Activated CD8-positive, alpha-beta memory T cell treated with anti-CD3 and anti-CD28 coated beads, Interleukin-2, amount 50 U/mL, for 1 hour (primary cell): ENCODE results near the gene RILPL2.
"Not testable (repeated sequence)": the region's sequence is repeated elsewhere in the genome, so short reads cannot be mapped to it uniquely, and the experiment has no call there.

Experiments used
- DNase-seq: peaks from one replicate; pipeline ENCODE4 v3.0.0-alpha.2; 2020; ENCODE audit errors: extremely low read depth

Gene RILPL2

GRCh38 chr12:123449856-123450255 lies 13.4 kb upstream of the RILPL2 start:
- no peak for DNase-seq

DNA sequence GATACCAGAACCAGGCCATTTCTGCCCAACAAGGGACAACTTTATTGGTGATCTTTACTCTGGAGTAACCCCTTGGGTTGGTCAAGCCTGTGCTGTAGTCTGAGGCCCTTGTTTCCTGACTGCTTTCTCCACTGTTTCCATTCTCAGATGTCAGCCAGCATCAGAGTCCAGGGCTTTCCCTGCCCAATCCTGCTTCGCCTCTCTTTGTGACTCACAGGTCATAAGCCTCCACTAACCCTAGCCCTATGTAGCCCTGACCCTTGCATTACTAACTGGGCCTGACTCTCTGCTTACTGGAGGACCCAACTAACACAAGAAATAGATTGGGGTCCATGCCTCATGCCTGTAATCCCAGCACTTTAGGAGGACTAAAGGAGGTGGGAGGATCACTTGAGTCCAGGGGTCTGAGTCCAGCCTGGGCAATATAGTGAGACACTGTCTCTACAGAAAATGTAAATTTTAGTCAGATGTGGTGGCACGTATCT lies 12.8 kb upstream of the RILPL2 start:
- no peak for DNase-seq

GRCh38 chr12:123446333-123446713 lies 9.8 kb upstream of the RILPL2 start:
- no peak for DNase-seq

DNA sequence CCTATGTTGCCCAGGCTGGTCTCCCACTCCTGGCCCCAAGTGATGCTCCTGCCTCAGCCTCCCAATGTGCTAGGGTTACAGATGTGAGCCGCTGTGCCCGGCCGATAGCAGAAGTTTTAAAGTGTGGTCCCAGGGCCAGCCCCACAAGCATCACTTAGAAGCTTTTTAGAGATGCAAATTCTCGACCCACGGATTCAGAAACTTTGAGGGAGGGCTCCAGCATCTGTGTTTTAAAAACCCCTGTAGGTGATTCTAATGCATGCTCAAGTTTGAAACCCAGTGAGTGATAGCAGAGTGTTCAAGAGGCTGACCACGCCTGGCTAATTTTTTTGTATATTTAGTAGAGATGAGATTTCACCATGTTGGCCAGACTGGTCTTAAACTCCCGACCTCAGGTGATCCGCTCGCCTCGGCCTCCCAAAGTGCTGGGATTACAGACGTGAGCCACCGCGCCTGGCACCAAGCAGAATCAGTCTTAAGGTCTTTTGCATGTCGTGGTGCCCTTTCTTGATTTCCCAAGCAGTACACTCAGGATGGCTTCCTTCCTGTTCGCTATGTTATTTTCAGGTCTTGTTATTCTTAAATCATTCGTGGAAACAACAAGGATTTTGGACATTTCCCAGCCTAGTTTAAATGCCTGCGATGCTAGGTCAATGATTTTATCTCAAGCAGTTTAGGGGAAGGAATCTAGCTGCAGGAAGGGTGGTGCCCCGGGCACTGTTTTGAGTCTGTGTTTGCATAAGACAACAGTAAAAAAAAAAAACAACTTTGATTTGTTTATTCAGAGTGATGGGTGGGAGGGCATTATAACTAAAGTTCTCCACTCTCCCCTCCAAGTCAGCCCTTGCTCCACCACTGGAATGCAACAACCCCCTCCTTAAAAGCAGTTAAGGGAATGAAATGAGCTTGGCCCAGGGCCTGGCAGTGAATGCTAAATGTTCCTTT lies 9.2 kb upstream of the RILPL2 start:
- DNase-seq: no peak

GRCh38 chr12:123444092-123445026 lies 7.9 kb upstream of the RILPL2 start:
- DNase-seq: no peak

DNA sequence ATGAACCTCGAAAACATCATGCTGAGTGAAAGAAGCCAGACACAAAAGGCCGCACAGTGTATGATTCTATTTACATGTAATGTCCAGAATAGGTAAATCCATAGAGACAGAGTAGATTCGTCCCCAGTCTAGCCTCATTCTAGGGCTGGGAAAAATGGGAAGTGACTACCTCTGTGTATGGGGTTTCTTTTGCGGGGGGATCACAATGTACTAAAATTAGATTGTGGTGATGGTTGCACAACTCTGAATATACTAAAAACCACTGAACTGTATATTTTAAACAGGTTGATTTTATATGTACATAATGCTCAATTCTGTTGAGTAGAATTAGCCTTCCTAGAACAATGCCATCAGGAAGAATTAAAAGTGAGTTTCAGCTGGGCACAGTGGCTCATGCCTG lies 6.3 kb upstream of the RILPL2 start:
- DNase-seq: no peak

DNA sequence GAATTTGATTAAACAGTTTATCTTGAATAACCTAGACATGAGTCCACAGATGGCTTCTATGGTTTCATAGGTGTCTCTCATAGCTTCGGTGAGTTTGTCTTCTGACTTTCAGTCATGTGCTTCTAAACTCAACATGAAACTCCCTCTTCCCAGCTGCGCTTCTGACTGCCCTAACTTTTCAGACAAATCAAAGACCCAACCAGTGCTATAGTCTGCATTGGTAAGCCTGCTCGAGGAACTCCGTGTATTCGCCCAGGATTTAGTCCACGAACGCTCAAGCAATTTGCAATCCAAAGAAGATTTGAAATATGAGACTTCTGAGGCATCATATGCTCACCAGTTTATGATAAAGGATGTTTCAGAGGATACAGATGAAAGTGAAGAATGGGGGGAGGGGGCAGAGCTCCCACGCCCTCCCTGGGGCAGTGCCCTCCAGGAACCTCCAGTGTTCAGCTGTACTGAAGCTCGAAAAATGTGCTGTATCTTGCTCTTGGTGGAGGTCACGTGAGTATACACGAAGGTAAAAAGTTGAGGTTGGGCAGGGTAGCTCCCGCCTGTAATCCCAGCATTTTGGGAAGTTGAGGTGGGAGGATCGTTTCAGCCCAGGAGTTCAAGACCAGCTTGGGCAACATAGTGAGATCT lies 5.2 kb upstream of the RILPL2 start:
- DNase-seq: no peak

DNA sequence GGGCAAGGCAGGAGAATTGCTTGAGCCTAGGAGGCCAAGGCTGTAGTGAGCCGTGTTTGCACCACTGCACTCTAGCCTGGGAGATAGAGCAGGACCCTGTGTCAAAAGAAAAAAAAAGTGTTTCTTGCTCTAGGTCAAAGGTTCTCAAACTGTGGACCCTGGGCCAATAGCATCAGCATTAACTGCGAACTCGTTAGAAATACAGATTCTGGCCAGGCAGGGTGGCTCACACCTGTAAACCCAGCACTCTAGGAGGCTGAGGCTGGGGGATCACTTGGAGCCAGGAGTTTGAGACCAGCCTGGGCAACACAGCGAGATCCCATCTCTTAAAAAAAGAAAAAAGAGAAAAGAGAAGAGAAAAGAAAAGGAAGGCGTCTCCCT lies 858 bp downstream of the RILPL2 start:
- no peak for DNase-seq

GRCh38 chr12:123433615-123434014 lies 2.9 kb downstream of the RILPL2 start:
- DNase-seq: no peak

- DNase-seq: not testable (repeated sequence)
These were observed 4.3 kb downstream of the RILPL2 start for GRCh38 chr12:123431951-123432817.

DNA sequence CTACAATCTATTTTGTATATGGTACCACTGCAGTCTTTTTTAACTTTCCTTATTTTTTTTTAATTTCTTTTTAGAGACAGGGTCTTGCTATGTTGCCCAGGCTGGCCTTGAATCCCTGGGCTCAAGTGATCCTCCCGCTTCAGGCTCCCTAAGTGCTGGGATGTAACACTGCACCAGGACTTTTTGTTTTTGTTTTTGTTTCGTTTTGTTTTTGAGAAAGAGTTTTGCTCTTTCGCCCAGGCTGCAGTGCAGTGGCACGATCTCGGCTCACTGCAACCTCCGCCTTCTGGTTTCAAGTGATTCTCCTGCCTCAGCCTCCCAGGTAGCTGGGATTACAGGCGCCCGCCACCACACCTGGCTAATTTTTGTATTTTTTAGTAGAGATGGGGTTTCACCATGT lies 7.4 kb downstream of the RILPL2 start:
- not testable (repeated sequence) for DNase-seq

DNA sequence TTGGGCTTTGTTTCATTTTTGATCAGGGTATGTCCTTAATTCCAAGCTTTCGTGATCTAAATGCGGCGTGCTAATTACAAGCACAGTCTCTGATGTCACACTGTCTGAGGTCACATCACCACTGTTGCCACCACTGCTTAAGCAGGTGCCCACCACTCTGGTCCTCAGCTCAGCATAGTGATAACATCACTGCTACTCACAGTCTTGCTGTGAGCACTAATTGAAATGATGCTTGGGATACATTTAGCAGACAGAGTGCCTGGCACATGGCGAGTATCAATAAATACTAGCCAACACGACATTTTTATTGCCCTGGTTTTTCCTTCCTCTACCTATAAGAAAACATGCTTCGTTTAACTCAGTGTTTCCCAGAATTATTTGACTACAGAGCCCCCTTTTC lies 7.9 kb downstream of the RILPL2 start:
- DNase-seq: no peak

- DNase-seq: no peak
These were observed 9.3 kb downstream of the RILPL2 start for GRCh38 chr12:123427036-123427769.

DNA sequence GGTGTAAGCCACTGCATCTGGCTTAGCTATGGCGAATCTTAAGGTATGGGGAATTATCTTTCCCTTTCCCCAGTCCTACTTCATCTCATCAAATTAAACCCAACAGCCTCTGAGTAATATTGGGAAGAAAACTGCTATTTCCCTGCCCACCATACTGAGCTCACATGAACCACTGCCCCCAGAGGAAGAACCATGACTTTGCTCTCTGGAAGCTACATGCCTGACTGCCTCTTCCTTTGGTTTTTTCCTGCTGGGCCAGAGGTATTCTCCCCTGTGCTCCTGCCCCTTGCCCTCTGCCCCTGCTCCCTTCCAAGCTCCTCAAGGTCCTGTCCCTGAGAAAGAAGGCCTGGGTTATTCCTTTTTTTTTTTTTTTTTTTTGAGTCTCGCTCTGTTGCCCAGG lies 15.2 kb downstream of the RILPL2 start:
- DNase-seq: no peak

GRCh38 chr12:123410041-123410412 lies 26.5 kb downstream of the RILPL2 start:
- no peak for DNase-seq

DNA sequence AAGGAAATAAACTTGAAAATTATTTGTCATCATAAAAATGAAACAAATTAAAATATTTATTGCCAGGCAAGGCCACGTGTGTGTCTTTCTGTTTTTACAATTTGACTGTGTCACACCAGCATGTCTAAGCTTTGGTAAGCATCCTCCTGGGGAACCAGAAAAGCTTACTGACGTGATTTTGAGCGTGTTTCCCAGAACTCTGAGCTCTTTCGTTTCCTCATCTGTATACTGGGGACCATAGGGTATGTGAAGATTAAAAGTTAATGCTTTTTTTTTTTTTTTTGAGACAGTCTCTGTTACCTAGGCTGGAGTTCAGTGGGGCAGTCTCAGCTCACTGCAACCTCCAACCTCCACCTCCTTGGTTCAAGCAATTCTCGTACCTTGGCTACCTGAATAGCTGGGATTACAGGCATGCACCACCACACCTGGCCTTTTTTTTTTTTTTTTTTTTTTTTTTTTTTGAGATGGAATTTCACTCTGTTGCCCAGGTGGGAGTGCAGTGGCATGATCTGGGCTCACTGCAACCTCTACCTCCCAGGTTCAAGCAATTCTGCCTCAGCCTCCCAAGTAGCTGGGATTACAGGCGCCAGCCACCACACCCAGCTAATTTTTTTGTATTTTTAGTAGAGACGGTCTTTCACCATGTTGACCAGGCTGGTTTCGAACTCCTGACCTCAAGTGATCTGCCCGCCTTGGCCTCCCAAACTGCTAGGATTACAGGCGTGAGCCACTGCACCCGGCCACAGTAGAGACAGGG lies 27.0 kb downstream of the RILPL2 start:
- DNase-seq: not testable (repeated sequence)

GRCh38 chr12:123408619-123409018 lies 27.9 kb downstream of the RILPL2 start:
- DNase-seq: not testable (repeated sequence)

DNA sequence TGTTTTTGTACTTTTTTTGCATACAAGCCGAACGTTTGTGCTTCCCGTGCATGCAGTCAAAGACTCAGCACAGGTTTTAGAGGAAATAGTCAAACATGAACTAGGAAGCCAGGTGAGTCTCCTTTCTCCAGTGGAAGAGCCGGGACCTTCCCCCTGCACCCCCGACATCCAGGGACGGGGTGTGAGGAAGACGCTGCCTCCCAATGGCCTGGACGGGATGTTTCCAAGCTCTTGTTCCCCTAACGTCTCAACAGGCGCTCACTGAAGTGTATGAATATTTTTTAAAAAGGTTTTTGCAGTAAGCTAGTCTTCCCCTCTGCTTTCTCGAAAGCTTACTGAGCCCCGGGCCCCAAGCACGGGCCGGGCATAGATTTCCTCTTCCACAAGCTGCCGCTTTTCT lies 28.6 kb downstream of the RILPL2 start:
- not testable (repeated sequence) for DNase-seq

DNA sequence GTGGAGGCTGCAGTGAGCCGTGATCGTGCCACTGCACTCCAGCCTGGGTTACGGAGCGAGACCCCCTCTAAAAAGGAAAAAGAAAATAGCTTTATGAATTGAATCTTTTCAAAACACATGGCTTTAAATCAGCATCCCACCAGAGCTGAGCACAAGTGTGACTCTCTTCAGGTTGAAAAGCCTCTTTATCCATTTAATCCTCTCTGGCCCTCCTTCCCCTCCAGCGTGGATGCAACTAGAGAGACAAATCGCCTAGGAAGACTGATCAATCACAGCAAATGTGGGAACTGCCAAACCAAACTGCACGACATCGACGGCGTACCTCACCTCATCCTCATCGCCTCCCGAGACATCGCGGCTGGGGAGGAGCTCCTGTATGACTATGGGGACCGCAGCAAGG lies 29.2 kb downstream of the RILPL2 start:
- not testable (repeated sequence) for DNase-seq

- DNase-seq: no peak
These were observed 31.9 kb downstream of the RILPL2 start for GRCh38 chr12:123404581-123404980.
